DMS114 treated with DMSO at 0.1 percent for 48 hours (cell line): ENCODE data around the gene ZNF350.
"Not testable (repeated sequence)": the region's sequence is repeated elsewhere in the genome, so short reads cannot be mapped to it uniquely, and the experiment has no call there.

ENCODE experiments used
- DNase-seq: peaks from one replicate; lab custom pipeline; 2025; ENCODE audit not compliant: unreplicated experiment; lab: John Stamatoyannopoulos, UW

The ZNF350 gene

GRCh38 chr19:51986309-51987291, at the start of gene ZNF350:
TSS of gene ZNF350 (minus strand) at chr19:51986840. CDS start at chr19:51974360, 12,480 bp downstream.
- DNase-seq = peak; percentile 91

GRCh38 chr19:52034051-52034728, 47.5 kb upstream of the ZNF350 start:
- DNase-seq = no peak

GRCh38 chr19:52028780-52029123, 42.1 kb upstream of the ZNF350 start:
- no peak for DNase-seq

GRCh38 chr19:52028027-52028779, 41.6 kb upstream of the ZNF350 start, which contains the start of gene ZNF614:
TSS of gene ZNF614 (minus strand) at chr19:52028379. CDS start at chr19:52025745, 2,634 bp downstream.
- peak; percentile 84 for DNase-seq

- not testable (repeated sequence) for DNase-seq
These were observed 39.8 kb upstream of the ZNF350 start for GRCh38 chr19:52026255-52026990.

- not testable (repeated sequence) for DNase-seq
These were observed 37.8 kb upstream of the ZNF350 start for GRCh38 chr19:52024478-52024877.

GRCh38 chr19:52022193-52022592, 35.6 kb upstream of the ZNF350 start:
- DNase-seq = no peak

GRCh38 chr19:52020506-52020905, 33.9 kb upstream of the ZNF350 start:
- no peak for DNase-seq

- DNase-seq = no peak
These were observed 24.0 kb upstream of the ZNF350 start for GRCh38 chr19:52010674-52011073.

- peak; percentile 86 for DNase-seq
These were observed 21.3 kb upstream of the ZNF350 start, which contains the start of gene ZNF615 for GRCh38 chr19:52007806-52008557. TSS of gene ZNF615 (minus strand) at chr19:52008211. CDS start at chr19:52003711, 4,500 bp downstream.

GRCh38 chr19:52007451-52007805, 20.8 kb upstream of the ZNF350 start:
- DNase-seq = peak; percentile 41

GRCh38 chr19:51994048-51994644, 7.5 kb upstream of the ZNF350 start:
- DNase-seq = no peak

GRCh38 chr19:51993422-51993821, 6.8 kb upstream of the ZNF350 start:
- DNase-seq = no peak

- no peak for DNase-seq
These were observed 3.3 kb downstream of the ZNF350 start for GRCh38 chr19:51983361-51983760.

GRCh38 chr19:51980926-51981325, 5.7 kb downstream of the ZNF350 start:
- not testable (repeated sequence) for DNase-seq

GRCh38 chr19:51980116-51980736, 6.4 kb downstream of the ZNF350 start:
- no peak for DNase-seq

- no peak for DNase-seq
These were observed 7.8 kb downstream of the ZNF350 start for GRCh38 chr19:51978882-51979281.

- no peak for DNase-seq
These were observed 9.3 kb downstream of the ZNF350 start for GRCh38 chr19:51977346-51977745.

- no peak for DNase-seq
These were observed 9.8 kb downstream of the ZNF350 start for GRCh38 chr19:51976852-51977251.
